ENCODE measurements around the gene DOCK2. TPM values are rescaled to one million over a fixed set of nuclear protein-coding genes. Genes with fewer than 3 reads are reported as not detected.

Gene DOCK2
- total RNA-seq, 4 donors from 2014 or later = 0.32 to 5.3 (median 2.7) TPM

DNA sequence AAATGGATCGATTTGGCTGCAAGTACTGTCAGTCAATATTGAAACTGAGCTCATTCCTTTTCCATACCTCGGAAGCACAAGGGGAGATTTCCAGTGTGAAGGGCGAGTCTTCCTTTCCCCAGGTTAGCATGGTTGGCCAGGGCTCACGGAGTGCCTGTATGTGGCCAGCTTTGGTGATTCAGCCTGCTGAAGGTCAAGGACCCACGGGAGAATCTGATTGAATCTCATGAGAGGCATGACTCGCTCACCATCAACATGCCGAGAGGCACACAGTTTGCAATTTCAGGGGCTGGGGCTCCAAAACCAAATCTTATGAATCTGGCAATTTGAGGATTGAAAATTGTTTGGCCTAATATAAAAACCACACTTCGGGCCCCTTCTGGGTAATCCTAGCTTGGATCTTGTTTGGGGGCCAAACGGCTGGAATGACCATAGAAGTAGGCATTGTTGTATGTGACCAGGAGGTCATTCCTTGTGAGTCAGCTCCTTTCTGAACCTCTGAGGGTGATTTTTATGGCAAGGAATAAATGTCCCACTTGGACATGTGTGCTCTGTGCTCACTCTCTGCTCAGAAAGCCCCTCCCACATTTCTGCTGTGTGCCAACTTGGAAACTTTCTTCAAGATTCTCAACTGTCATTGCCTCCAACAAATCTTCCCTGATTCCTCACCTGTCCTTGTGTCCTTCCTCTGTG lies 69.8 kb downstream of the DOCK2 start:
- DNase-seq = no peak
- no peaks in the 10 kb centered on the region for H3K4me1 ChIP-seq
- H3K27ac ChIP-seq = no peak overlapping the region
- no peak overlapping the region for H3K4me3 ChIP-seq
- no peaks in the 10 kb centered on the region for H3K36me3 ChIP-seq
- intact Hi-C loops (cut with DNase I; ENCODE audit: low total_unique reads) = no loop called here
- no peaks in the 10 kb centered on the region for H3K27me3 ChIP-seq
- no peak for ATAC-seq
- no peak for TF ChIP-seq POLR2A (IDR thresholded peaks at IDR 0.05)
- TF ChIP-seq, protein P1, sequence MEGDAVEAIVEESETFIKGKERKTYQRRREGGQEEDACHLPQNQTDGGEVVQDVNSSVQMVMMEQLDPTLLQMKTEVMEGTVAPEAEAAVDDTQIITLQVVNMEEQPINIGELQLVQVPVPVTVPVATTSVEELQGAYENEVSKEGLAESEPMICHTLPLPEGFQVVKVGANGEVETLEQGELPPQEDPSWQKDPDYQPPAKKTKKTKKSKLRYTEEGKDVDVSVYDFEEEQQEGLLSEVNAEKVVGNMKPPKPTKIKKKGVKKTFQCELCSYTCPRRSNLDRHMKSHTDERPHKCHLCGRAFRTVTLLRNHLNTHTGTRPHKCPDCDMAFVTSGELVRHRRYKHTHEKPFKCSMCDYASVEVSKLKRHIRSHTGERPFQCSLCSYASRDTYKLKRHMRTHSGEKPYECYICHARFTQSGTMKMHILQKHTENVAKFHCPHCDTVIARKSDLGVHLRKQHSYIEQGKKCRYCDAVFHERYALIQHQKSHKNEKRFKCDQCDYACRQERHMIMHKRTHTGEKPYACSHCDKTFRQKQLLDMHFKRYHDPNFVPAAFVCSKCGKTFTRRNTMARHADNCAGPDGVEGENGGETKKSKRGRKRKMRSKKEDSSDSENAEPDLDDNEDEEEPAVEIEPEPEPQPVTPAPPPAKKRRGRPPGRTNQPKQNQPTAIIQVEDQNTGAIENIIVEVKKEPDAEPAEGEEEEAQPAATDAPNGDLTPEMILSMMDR (IDR thresholded peaks at IDR 0.05 in 4 of 5, conservative IDR thresholded peaks at IDR 0.05 in 1 of 5) = no peak
- H3K9me3 ChIP-seq = no peaks in the 10 kb centered on the region
- in situ Hi-C loops (cut with MboI; ENCODE audit: low sequenced_read_pairs in 4 of 4) = no loop called here

DNA sequence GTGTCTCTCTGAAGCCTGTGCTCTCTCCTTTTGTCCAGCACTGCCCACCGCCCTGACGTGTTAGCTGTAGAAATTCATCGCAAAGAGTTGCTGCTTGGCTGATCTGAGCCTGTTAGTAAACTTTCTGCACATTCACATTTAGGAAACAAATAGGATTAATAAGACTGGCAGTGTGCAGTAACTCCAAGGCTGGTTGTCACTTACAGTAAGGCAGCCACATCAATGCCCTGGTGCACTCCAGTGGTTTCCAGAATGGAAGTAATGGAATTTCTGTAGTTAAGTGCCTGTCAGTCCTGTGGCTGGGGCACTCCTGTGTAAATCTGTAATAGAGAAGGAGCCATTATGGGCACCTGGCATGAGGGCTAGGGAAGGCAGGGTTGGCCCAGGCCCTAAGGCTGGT lies 70.6 kb downstream of the DOCK2 start:
- Histone ChIP-seq H3K27me3 (no peaks in the 10 kb centered on the region), H3K27ac (no peak overlapping the region), H3K4me1 (no peaks in the 10 kb centered on the region), H3K36me3 (no peaks in the 10 kb centered on the region), H3K9me3 (no peaks in the 10 kb centered on the region), H3K4me3 (no peak overlapping the region)
- intact Hi-C loops (cut with DNase I; ENCODE audit: low total_unique reads) = no loop called here
- in situ Hi-C loops (cut with MboI; ENCODE audit: low sequenced_read_pairs in 4 of 4) = no loop called here
- DNase-seq (no peak), ATAC-seq (no peak)
- TF ChIP-seq POLR2A (IDR thresholded peaks at IDR 0.05) = no peak

DNA sequence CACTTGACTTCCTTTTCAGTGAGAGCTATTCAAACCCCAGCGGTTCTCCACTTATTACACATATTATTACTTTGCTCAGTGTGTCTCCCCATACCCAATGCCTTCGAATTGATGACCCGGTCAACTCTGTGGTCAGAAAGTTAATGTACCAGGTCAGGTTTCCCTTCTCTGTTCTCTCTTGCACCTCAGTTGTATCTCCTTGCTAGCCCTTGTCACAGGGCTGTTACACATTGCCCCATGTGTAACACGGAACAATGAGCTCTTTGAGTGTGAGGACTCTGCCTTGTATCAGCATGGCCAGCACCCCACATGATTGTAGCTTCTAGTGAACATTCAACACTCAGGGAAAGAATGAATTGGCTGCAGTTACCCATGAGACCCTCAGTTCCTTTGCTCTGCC lies 73.6 kb downstream of the DOCK2 start:
- in situ Hi-C loops (cut with MboI; ENCODE audit: low sequenced_read_pairs in 4 of 4) = no loop called here
- Histone ChIP-seq H3K27me3 (no peaks in the 10 kb centered on the region), H3K4me1 (no peaks in the 10 kb centered on the region), H3K36me3 (no peaks in the 10 kb centered on the region), H3K27ac (no peak overlapping the region), H3K9me3 (no peaks in the 10 kb centered on the region), H3K4me3 (no peak overlapping the region)
- ATAC-seq = no peak
- intact Hi-C loops (cut with DNase I; ENCODE audit: low total_unique reads) = no loop called here
- TF ChIP-seq, protein P1 (IDR thresholded peaks at IDR 0.05 in 4 of 5, conservative IDR thresholded peaks at IDR 0.05 in 1 of 5) = no peak
- no peak for TF ChIP-seq POLR2A (IDR thresholded peaks at IDR 0.05)
- DNase-seq = no peak

DNA sequence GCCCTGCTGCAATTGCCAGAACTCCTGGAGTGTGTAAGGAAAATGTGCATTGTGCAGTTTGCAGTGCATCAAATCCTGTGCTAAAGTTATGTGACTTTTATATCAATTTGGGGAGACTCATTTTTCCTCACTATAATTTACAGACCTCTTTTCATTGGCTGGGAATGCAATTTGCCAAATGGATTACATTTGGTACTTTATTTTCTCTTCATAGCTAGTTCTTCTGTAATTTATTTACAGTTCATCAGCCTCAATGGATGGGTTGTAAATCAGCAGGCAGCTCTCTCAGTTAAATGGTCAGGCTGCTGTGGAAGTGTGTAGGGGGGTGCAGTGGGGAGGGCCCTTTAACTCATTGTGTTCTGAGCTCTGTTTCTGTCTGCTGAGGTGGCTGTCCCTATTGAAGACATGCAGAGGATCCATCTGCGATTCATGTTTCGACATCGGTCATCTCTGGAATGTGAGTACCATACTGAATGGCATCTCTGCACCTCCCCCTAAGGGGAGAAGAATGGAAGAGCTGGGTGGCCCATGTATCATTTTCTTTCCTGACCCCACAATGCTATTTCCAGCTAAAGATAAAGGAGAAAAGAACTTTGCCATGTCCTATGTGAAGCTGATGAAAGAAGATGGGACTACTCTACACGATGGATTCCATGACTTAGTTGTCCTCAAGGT lies 74.6 kb downstream of the DOCK2 start:
- DNase-seq (no peak), ATAC-seq (no peak)
- H3K27me3 ChIP-seq = no peaks in the 10 kb centered on the region
- no peaks in the 10 kb centered on the region for H3K36me3 ChIP-seq
- intact Hi-C loops (cut with DNase I; ENCODE audit: low total_unique reads) = no loop called here
- TF ChIP-seq, protein P1 (IDR thresholded peaks at IDR 0.05 in 4 of 5, conservative IDR thresholded peaks at IDR 0.05 in 1 of 5) = no peak
- TF ChIP-seq POLR2A (IDR thresholded peaks at IDR 0.05) = no peak
- H3K27ac ChIP-seq = no peak overlapping the region
- no peaks in the 10 kb centered on the region for H3K4me1 ChIP-seq
- H3K9me3 ChIP-seq = no peaks in the 10 kb centered on the region
- in situ Hi-C loops (cut with MboI; ENCODE audit: low sequenced_read_pairs in 4 of 4) = no loop called here
- no peak overlapping the region for H3K4me3 ChIP-seq

DNA sequence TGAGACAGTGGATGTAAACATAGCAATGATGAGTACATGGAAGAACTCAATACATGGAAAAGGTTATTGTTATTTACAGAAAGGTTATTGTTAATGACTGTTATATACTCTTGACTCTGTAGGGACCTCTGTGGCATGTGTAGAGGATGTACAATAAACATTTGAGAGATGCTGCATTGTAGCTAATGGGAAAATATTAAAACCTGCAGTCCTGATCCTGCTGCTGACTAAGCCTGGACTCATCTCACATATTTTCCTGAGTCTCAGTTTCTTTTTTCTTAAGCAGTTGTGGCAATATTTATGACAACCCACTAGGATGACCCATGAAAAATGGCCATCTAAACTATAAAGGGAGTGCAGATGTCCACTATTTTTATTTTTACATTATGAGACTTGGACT lies 75.4 kb downstream of the DOCK2 start:
- no peak for TF ChIP-seq POLR2A (IDR thresholded peaks at IDR 0.05)
- TF ChIP-seq, protein P1 (IDR thresholded peaks at IDR 0.05 in 4 of 5, conservative IDR thresholded peaks at IDR 0.05 in 1 of 5) = no peak
- in situ Hi-C loops (cut with MboI; ENCODE audit: low sequenced_read_pairs in 4 of 4) = no loop called here
- ATAC-seq (no peak), DNase-seq (no peak)
- H3K27ac ChIP-seq = no peak overlapping the region
- H3K9me3 ChIP-seq = no peaks in the 10 kb centered on the region
- no peaks in the 10 kb centered on the region for H3K27me3 ChIP-seq
- H3K4me1 ChIP-seq = no peaks in the 10 kb centered on the region
- intact Hi-C loops (cut with DNase I; ENCODE audit: low total_unique reads) = no loop called here
- no peaks in the 10 kb centered on the region for H3K36me3 ChIP-seq
- H3K4me3 ChIP-seq = no peak overlapping the region
